DMS53 treated with DMSO at 0.1 percent for 48 hours (cell line): Measurements from ENCODE around the gene TLE6.
"Not testable (repeated sequence)": the region's sequence is repeated elsewhere in the genome, so short reads cannot be mapped to it uniquely, and the experiment has no call there.

Experiments used
- DNase-seq: peaks from one replicate; lab custom pipeline; 2025; ENCODE audit not compliant: unreplicated experiment; lab: John Stamatoyannopoulos, UW

The TLE6 gene

GRCh38 chr19:2977001-2977745, at the start of gene TLE6:
Gene TLE6, plus strand, starts transcription at chr19:2977564. Its CDS starts 670 bp downstream, at chr19:2978234.
- peak; percentile 79 for DNase-seq

- no peak for DNase-seq
These were observed 43.9 kb upstream of the TLE6 start for GRCh38 chr19:2933490-2933910.

GRCh38 chr19:2935863-2936262, 41.5 kb upstream of the TLE6 start:
- DNase-seq, result not testable (repeated sequence)

- no peak for DNase-seq
These were observed 34.3 kb upstream of the TLE6 start for GRCh38 chr19:2942928-2943640.

- no peak for DNase-seq
These were observed 33.0 kb upstream of the TLE6 start for GRCh38 chr19:2944403-2944774.

GRCh38 chr19:2944775-2945574, 32.4 kb upstream of the TLE6 start, which contains the start of gene ZNF77:
Gene ZNF77, minus strand, starts transcription at chr19:2944971. Its CDS starts 131 bp downstream, at chr19:2944840.
- peak; percentile 94 for DNase-seq

GRCh38 chr19:2945575-2946184, 31.7 kb upstream of the TLE6 start:
- DNase-seq, result no peak

GRCh38 chr19:2949939-2950285, 27.5 kb upstream of the TLE6 start:
- no peak for DNase-seq

GRCh38 chr19:2950286-2951124, 26.9 kb upstream of the TLE6 start:
- DNase-seq, result peak; percentile 95

GRCh38 chr19:2952953-2953481, 24.3 kb upstream of the TLE6 start:
- peak; percentile 27 for DNase-seq

GRCh38 chr19:2957160-2957559, 20.2 kb upstream of the TLE6 start:
- no peak for DNase-seq

GRCh38 chr19:2960120-2960519, 17.2 kb upstream of the TLE6 start:
- no peak for DNase-seq

GRCh38 chr19:2962018-2962670, 15.2 kb upstream of the TLE6 start:
- peak; percentile 32 for DNase-seq

- DNase-seq, result no peak
These were observed 14.2 kb upstream of the TLE6 start for GRCh38 chr19:2963122-2963521.

- not testable (repeated sequence) for DNase-seq
These were observed 13.7 kb upstream of the TLE6 start for GRCh38 chr19:2963631-2964030.

- DNase-seq, result no peak
These were observed 12.5 kb upstream of the TLE6 start for GRCh38 chr19:2964874-2965273.

GRCh38 chr19:2967972-2968371, 9.4 kb upstream of the TLE6 start:
- DNase-seq, result no peak

GRCh38 chr19:2969104-2969504, 8.3 kb upstream of the TLE6 start:
- DNase-seq, result peak; percentile 67

- DNase-seq, result no peak
These were observed 7.0 kb upstream of the TLE6 start for GRCh38 chr19:2970201-2970835.
